ENCODE results near the gene CLVS2. TPM values are rescaled to one million over a fixed set of nuclear protein-coding genes. Genes with fewer than 3 reads are reported as not detected.

The CLVS2 gene
- total and polyA plus RNA-seq, 2 of the 4 experiments (the other 2 are of a cell fraction) = 0.02 TPM; not detected in 1

DNA sequence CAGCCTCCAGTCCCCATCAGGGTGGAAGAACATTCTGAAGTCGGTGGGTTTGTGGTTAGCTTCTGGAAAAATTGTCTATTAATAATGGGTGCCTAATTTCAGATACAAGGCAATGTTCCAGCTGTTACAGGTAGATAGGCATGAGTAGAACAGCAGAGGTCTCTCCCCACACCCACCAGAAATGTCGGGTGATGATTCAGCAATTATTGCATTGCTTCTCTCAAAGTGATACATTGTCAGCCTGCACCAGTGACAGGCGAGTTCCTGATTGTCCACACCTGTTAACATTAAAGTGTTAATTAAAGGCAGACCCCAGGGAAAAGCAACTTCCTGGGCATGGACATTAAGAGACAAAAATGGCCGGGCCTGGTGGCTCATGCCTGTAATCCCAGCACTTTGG is 18.9 kb upstream of the CLVS2 start:
- Histone ChIP-seq H3K14ac (replicated peaks; ENCODE audit: low read depth, low read length) (no peak overlapping the region), H2BK15ac (ENCODE audit: low read depth, low read length) (no peak overlapping the region), H2AFZ (replicated peaks; ENCODE audit: low read length, poor library complexity) (no peak overlapping the region), H3K36me3 (ENCODE audit: control insufficient read depth, insufficient read depth, low read length) (no peaks in the 10 kb centered on the region), H3K56ac (ENCODE audit: extremely low read depth, insufficient read depth, low read length) (no peak overlapping the region), H4K5ac (ENCODE audit: low read depth, low read length) (no peak overlapping the region), H3K23ac (ENCODE audit: low read depth, low read length) (no peak overlapping the region), H2BK120ac (ENCODE audit: low read depth, low read length) (no peak overlapping the region), H3K4ac (ENCODE audit: low read depth, low read length) (no peak overlapping the region), H4K8ac (ENCODE audit: low read depth in 2 of 2, low read length in 2 of 2) (no peak overlapping the region), H3K27ac (ENCODE audit: insufficient read depth, low read length) (no peak overlapping the region), H2BK5ac (ENCODE audit: low read depth, low read length, poor library complexity, severe bottlenecking) (no peak overlapping the region), H3K4me2 (ENCODE audit: low read depth, low read length) (no peak overlapping the region), H3K4me1 (ENCODE audit: control insufficient read depth, insufficient read depth, low read length) (no peaks in the 10 kb centered on the region), H2AK5ac (ENCODE audit: low read depth, low read length) (no peak overlapping the region), H4K20me1 (ENCODE audit: insufficient read depth, low read length) (no peaks in the 10 kb centered on the region), H3K9me3 (ENCODE audit: control insufficient read depth, insufficient read depth, low read length) (0 out of 2 replicates have a peak, but pooled peaks cover 2% of the 10 kb centered on the region), H4K91ac (ENCODE audit: insufficient read depth, low read depth, low read length) (no peak overlapping the region), H2BK20ac (ENCODE audit: low read depth, low read length) (no peak overlapping the region), H3K79me1 (ENCODE audit: low read depth in 1 of 2, low read length in 2 of 2) (no peaks in the 10 kb centered on the region), H3K4me3 (ENCODE audit: insufficient read depth, low read depth, low read length) (no peak overlapping the region), H3K9me1 (ENCODE audit: insufficient read depth, low read length) (no peaks in the 10 kb centered on the region), H3K9ac (ENCODE audit: low read depth, low read length) (no peak overlapping the region), H2AK9ac (replicated peaks; ENCODE audit: low read depth, low read length, poor library complexity) (no peak overlapping the region), H3K27me3 (ENCODE audit: control insufficient read depth, insufficient read depth, low read length) (no peaks in the 10 kb centered on the region), H3K18ac (ENCODE audit: low read depth, low read length) (no peak overlapping the region)
- CTCF ChIA-PET = no interaction called here
- WGBS, 2 experiments (ENCODE audit: extremely low coverage in 2 of 2, insufficient read length in 1 of 2) = no CpG with 5 or more reads among the region's 4 CpGs
- intact Hi-C loops (cut with micrococcal nuclease) (no loop called here), dilution Hi-C loops (cut with HindIII; ENCODE audit: low sequenced_read_pairs, unreplicated experiment) (no loop called here), in situ Hi-C loops (cut with MboI; ENCODE audit: low sequenced_read_pairs) (no loop called here)
- DNase-seq (no peak), ATAC-seq (ENCODE audit: low read depth) (no peak)
- TF ChIP-seq MAFK (IDR thresholded peaks at IDR 0.05; ENCODE audit: low read depth, low read length) = peak; percentile 39
- no peak for TF ChIP-seq RCOR1 (IDR thresholded peaks at IDR 0.05; ENCODE audit: insufficient replicate concordance, low read length)
- BruUV-seq (replicated peaks) = no TSS peak
- POLR2A ChIA-PET (ENCODE audit: unreplicated experiment) = no interaction called here
